GM06990 (cell line): Measurements from ENCODE around the gene PRKN.

Source experiments
- DNase-seq: peaks from one replicate; pipeline ENCODE4 v3.0.0-alpha.2; 2011; ENCODE audit not compliant: insufficient read length; ENCODE audit errors: extremely low read depth
- H3K27me3 ChIP-seq: replicated peaks from 2 replicates; pipeline ENCODE4 v1.6.0; 2011; ENCODE audit warnings: low read length; ENCODE audit not compliant: control insufficient read depth, insufficient read depth
- H3K36me3 ChIP-seq: 2 replicates; pipeline ENCODE4 v1.5.1; 2011; ENCODE audit warnings: low read length; ENCODE audit not compliant: control insufficient read depth, insufficient read depth
- H3K4me3 ChIP-seq: replicated peaks from 2 replicates; pipeline ENCODE4 v1.5.1; 2011; ENCODE audit warnings: low read depth, mild to moderate bottlenecking, control low read depth, low read length
- TF ChIP-seq, protein P1 (sequence below): IDR thresholded peaks from 2 replicates; pipeline ENCODE4 v1.5.1; 2011; ENCODE audit warnings: low read length, control low read depth, mild to moderate bottlenecking, inconsistent platforms; ENCODE audit not compliant: insufficient read depth, poor library complexity, severe bottlenecking

PRKN gene

DNA sequence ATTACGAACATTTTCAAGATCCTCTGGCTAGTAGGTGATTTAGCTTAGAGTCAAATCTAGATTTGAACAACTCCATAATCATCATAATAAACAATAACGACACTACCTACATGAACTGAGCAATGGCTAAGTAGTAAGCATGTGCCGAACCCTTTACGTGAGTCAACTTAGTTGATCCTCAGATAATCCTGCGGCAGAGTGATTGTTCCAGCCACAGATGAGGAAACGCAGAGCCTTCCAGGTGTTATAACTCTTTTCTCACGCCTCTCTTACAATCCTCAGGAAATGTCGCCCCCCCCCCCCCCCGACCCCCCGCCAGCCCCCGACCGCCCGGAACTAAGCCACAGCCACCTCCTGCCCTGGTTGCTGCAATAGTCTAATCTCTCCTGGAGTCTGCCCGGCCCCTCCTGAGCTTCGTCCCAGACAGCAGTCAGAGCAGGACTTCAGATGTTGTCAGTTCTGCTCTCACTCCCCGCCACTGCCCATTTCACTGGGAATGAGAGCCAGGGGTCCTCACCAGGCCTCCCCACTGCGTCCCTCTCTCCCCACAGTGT is 1312.2 kb downstream of the PRKN start:
- TF ChIP-seq, protein P1, sequence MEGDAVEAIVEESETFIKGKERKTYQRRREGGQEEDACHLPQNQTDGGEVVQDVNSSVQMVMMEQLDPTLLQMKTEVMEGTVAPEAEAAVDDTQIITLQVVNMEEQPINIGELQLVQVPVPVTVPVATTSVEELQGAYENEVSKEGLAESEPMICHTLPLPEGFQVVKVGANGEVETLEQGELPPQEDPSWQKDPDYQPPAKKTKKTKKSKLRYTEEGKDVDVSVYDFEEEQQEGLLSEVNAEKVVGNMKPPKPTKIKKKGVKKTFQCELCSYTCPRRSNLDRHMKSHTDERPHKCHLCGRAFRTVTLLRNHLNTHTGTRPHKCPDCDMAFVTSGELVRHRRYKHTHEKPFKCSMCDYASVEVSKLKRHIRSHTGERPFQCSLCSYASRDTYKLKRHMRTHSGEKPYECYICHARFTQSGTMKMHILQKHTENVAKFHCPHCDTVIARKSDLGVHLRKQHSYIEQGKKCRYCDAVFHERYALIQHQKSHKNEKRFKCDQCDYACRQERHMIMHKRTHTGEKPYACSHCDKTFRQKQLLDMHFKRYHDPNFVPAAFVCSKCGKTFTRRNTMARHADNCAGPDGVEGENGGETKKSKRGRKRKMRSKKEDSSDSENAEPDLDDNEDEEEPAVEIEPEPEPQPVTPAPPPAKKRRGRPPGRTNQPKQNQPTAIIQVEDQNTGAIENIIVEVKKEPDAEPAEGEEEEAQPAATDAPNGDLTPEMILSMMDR: no peak
- Histone ChIP-seq H3K36me3 (no peaks in the 10 kb centered on the region), H3K4me3 (no peak overlapping the region), H3K27me3 (no peaks in the 10 kb centered on the region; the same call in none of the 2 replicates)
- DNase-seq: no peak

DNA sequence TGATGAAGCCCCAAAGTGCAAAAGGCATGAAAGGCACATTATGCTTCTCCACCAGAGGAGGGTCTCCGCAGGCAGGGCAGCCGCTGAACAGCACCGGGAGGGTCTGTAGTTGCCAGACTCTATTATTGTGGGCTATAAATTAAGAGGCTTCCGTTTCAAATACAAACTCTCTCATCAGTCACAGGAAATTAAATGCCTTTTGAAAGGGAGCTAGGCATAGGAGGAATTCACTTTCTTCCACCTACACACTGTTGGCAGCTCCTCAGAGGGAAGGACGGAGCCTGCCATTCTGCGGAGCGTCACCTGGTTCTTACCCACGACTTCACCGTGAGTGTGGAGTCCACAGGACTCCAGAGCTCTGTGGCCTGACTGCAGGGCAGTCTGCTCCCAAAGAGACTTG is 1312.9 kb downstream of the PRKN start:
- Histone ChIP-seq H3K27me3 (no peaks in the 10 kb centered on the region; the same call in none of the 2 replicates), H3K4me3 (no peak overlapping the region), H3K36me3 (no peaks in the 10 kb centered on the region)
- TF ChIP-seq, protein P1: no peak
- no peak for DNase-seq

GRCh38 chr6:161414180-161414579 is 1313.4 kb downstream of the PRKN start:
- DNase-seq: no peak
- TF ChIP-seq, protein P1: no peak
- Histone ChIP-seq H3K27me3 (no peaks in the 10 kb centered on the region; the same call in none of the 2 replicates), H3K4me3 (no peak overlapping the region), H3K36me3 (no peaks in the 10 kb centered on the region)

- H3K27me3 ChIP-seq: no peaks in the 10 kb centered on the region; the same call in none of the 2 replicates
- H3K36me3 ChIP-seq: no peaks in the 10 kb centered on the region
- TF ChIP-seq, protein P1: no peak
These were observed 1314.2 kb downstream of the PRKN start for GRCh38 chr6:161413355-161413771.

DNA sequence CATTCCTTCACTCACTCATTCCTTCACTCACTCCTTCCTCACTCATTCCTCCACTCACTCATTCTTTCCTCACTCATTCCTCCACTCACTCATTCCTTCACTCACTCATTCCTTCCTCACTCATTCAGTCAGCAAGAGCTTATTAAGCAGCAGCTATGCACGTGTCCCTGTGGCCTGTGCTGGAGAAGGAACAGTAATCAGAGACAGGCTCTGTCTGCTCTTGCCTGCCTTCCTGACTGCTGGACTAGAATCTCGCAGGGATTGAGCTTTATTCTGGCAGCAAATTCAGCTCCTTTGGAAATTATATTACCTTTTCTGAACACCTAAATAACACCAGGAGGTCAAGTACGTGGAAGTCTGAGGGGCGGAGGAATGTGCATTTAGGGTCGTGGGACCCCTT is 1314.8 kb downstream of the PRKN start:
- no peaks in the 10 kb centered on the region; the same call in none of the 2 replicates for H3K27me3 ChIP-seq
- no peak overlapping the region for H3K4me3 ChIP-seq
- H3K36me3 ChIP-seq: no peaks in the 10 kb centered on the region
- TF ChIP-seq, protein P1: no peak
- no peak for DNase-seq

More at GRCh38 chr6:161413355-161413771, 1314.2 kb downstream of the PRKN start:
- no peak for DNase-seq
- H3K4me3 ChIP-seq: no peak overlapping the region

GRCh38 chr6:161411265-161411944 is 1316.2 kb downstream of the PRKN start:
- H3K36me3 ChIP-seq: no peaks in the 10 kb centered on the region
- H3K27me3 ChIP-seq: no peaks in the 10 kb centered on the region; the same call in 1 of the 2 replicates
- TF ChIP-seq, protein P1: no peak
- no peak for DNase-seq
- H3K4me3 ChIP-seq: no peak overlapping the region
